H1 (cell line): ENCODE data around the gene C1GALT1C1. TPM values are rescaled to one million over a fixed set of nuclear protein-coding genes. Genes with fewer than 3 reads are reported as not detected.

Experiments used
- CTCF ChIA-PET: fragments of 300-600 bp; sonication (Branson Sonifier 250); formaldehyde crosslinking; loops from one replicate; lab custom pipeline; 2021; ENCODE audit not compliant: partially characterized antibody; lab: Charles Lee
- POLR2A ChIA-PET: fragments of 300-600 bp; sonication (Branson Sonifier 250); formaldehyde crosslinking; loops from one replicate; lab custom pipeline; 2021; ENCODE audit warnings: inconsistent platforms; ENCODE audit not compliant: partially characterized antibody; lab: Charles Lee
- DNase-seq, 2 experiments: peaks; one replicate each; pipeline versions ENCODE4 v3.0.0 to v3.0.0-alpha.2; 2010 to 2022; ENCODE audit warnings: low spot score in 2 of 2, low read depth in 1 of 2, mixed read lengths in 1 of 2
- FAIRE-seq: peaks from 2 replicates; lab custom pipeline; 2011; peaks lifted over from hg19 to GRCh38; lab: Jason Lieb, UNC
- H2AFZ ChIP-seq: 2 replicates; pipeline ENCODE4 v1.8.1; 2012; ENCODE audit warnings: low read length, inconsistent platforms
- H2AK5ac ChIP-seq: 2 replicates; pipeline ENCODE4 v1.6.1; 2013; ENCODE audit warnings: low read depth, low read length
- H2BK120ac ChIP-seq: replicated peaks from 2 replicates; pipeline ENCODE3; 2013; ENCODE audit warnings: low read depth, low read length, inconsistent platforms
- H2BK12ac ChIP-seq: 2 replicates; pipeline ENCODE4 v1.6.1; 2013; ENCODE audit warnings: low read depth, low read length
- H2BK15ac ChIP-seq: 2 replicates; pipeline ENCODE4 v1.6.1; 2013; ENCODE audit warnings: low read length
- H2BK20ac ChIP-seq: 2 replicates; pipeline ENCODE4 v1.6.1; 2013; ENCODE audit warnings: low read length
- H2BK5ac ChIP-seq: 2 replicates; pipeline ENCODE4 v1.6.1; 2013; ENCODE audit warnings: low read depth, low read length
- H3K14ac ChIP-seq: 2 replicates; pipeline ENCODE4 v1.6.1; 2013; ENCODE audit warnings: inconsistent platforms; ENCODE audit not compliant: insufficient read length
- H3K18ac ChIP-seq: 2 replicates; pipeline ENCODE4 v1.6.1; 2013; ENCODE audit warnings: low read length; ENCODE audit errors: extremely low read depth
- H3K23ac ChIP-seq: 2 replicates; pipeline ENCODE4 v1.6.1; 2013; ENCODE audit warnings: inconsistent platforms; ENCODE audit not compliant: insufficient read length
- H3K23me2 ChIP-seq: 2 replicates; pipeline ENCODE4 v1.6.1; 2013; ENCODE audit warnings: low read depth, low read length
- H3K27ac ChIP-seq: 2 replicates; pipeline ENCODE4 v1.6.1; 2011; ENCODE audit warnings: low read depth, low read length, inconsistent platforms
- H3K27me3 ChIP-seq, 4 experiments: replicated peaks in 1 of 4; 1 replicate in 1 of 4; 2 replicates in 3 of 4; pipeline versions ENCODE4 v1.6.1 to v1.8.1; 2011 to 2013; ENCODE audit warnings: low read length in 3 of 4, mild to moderate bottlenecking in 3 of 4, inconsistent platforms in 2 of 4, mixed read lengths in 2 of 4, moderate library complexity in 1 of 4; ENCODE audit not compliant: control insufficient read depth in 3 of 4, insufficient read depth in 3 of 4; ENCODE audit errors: extremely low read depth in 1 of 4
- H3K36me3 ChIP-seq, 4 experiments: 2 replicates each; pipeline versions ENCODE4 v1.6.1 to v1.8.1; 2011 to 2013; ENCODE audit warnings: mild to moderate bottlenecking in 4 of 4, low read length in 3 of 4, moderate library complexity in 2 of 4, control low read depth in 1 of 4, inconsistent platforms in 1 of 4; ENCODE audit not compliant: insufficient read depth in 4 of 4, control insufficient read depth in 2 of 4
- H3K4ac ChIP-seq: replicated peaks from 2 replicates; pipeline ENCODE3; 2013; ENCODE audit warnings: low read length, low read depth, mixed read lengths, inconsistent platforms; ENCODE audit not compliant: insufficient read length
- H3K4me1 ChIP-seq, 4 experiments: replicated peaks in 1 of 4; 1 replicate in 1 of 4; 2 replicates in 3 of 4; pipeline versions ENCODE4 v1.6.1 to v1.8.1; 2011 to 2013; ENCODE audit warnings: low read length in 3 of 4, inconsistent platforms in 2 of 4, mixed read lengths in 1 of 4; ENCODE audit not compliant: insufficient read depth in 4 of 4, control insufficient read depth in 3 of 4
- H3K4me2 ChIP-seq, 2 experiments: 2 replicates each; pipeline versions ENCODE4 v1.6.1 to v1.8.1; 2011 to 2013; ENCODE audit warnings: low read depth in 2 of 2, low read length in 2 of 2, control low read depth in 1 of 2, inconsistent platforms in 1 of 2, mild to moderate bottlenecking in 1 of 2; ENCODE audit not compliant: insufficient read depth in 1 of 2
- H3K4me3 ChIP-seq, 4 experiments: fragments of 200-600, 300-600 bp in 1 of 4; sonication (generic), shearing (Covaris generic), sonication (Bioruptor Twin) in 1 of 4; 2 replicates each; pipeline versions ENCODE4 v1.5.1 to v1.8.1; 2011 to 2016; ENCODE audit warnings: low read length in 4 of 4, low read depth in 3 of 4, control low read depth in 2 of 4, inconsistent platforms in 2 of 4, mild to moderate bottlenecking in 2 of 4, mixed read lengths in 1 of 4, moderate library complexity in 1 of 4; ENCODE audit not compliant: insufficient read depth in 2 of 4; ENCODE audit errors: extremely low read depth in 1 of 4
- H3K56ac ChIP-seq: replicated peaks from 2 replicates; pipeline ENCODE3; 2013; ENCODE audit warnings: low read depth, mild to moderate bottlenecking, mixed read lengths, low read length, inconsistent platforms; ENCODE audit not compliant: insufficient read length
- H3K79me1 ChIP-seq: 2 replicates; pipeline ENCODE4 v1.6.1; 2013; ENCODE audit warnings: low read depth, low read length, control low read depth
- H3K79me2 ChIP-seq, 2 experiments: 2 replicates each; pipeline versions ENCODE4 v1.6.1 to v1.8.1; 2012 to 2013; ENCODE audit warnings: low read length in 2 of 2, mild to moderate bottlenecking in 2 of 2, inconsistent platforms in 1 of 2; ENCODE audit not compliant: insufficient read depth in 2 of 2, control insufficient read depth in 1 of 2
- H3K9ac ChIP-seq, 4 experiments: replicated peaks in 1 of 4; 1 replicate in 1 of 4; 2 replicates in 3 of 4; pipeline versions ENCODE4 v1.6.1 to v1.8.1; 2011 to 2013; ENCODE audit warnings: low read depth in 3 of 4, low read length in 3 of 4, control low read depth in 2 of 4, mild to moderate bottlenecking in 2 of 4, moderate library complexity in 2 of 4, inconsistent platforms in 1 of 4; ENCODE audit errors: extremely low read depth in 1 of 4
- H3K9me3 ChIP-seq, 2 experiments: 2 replicates each; pipeline versions ENCODE4 v1.6.1 to v1.8.1; 2012 to 2013; ENCODE audit warnings: mild to moderate bottlenecking in 2 of 2, moderate library complexity in 2 of 2, control low read depth in 1 of 2, inconsistent platforms in 1 of 2, low read depth in 1 of 2, low read length in 1 of 2, mixed read lengths in 1 of 2; ENCODE audit not compliant: insufficient read depth in 2 of 2
- H4K20me1 ChIP-seq, 2 experiments: replicated peaks in 1 of 2; 2 replicates each; pipeline versions ENCODE3 to v1.8.1; 2011 to 2013; ENCODE audit warnings: inconsistent platforms in 2 of 2, low read length in 2 of 2, mild to moderate bottlenecking in 1 of 2; ENCODE audit not compliant: insufficient read depth in 2 of 2, control insufficient read depth in 1 of 2
- H4K5ac ChIP-seq: 2 replicates; pipeline ENCODE4 v1.6.1; 2013; ENCODE audit warnings: low read length, low read depth, mixed read lengths, inconsistent platforms; ENCODE audit not compliant: insufficient read length
- H4K8ac ChIP-seq: 2 replicates; pipeline ENCODE4 v1.8.0; 2013; ENCODE audit warnings: mild to moderate bottlenecking, moderate library complexity, low read length, inconsistent platforms; ENCODE audit not compliant: insufficient read depth; ENCODE audit errors: extremely low read depth
- H4K91ac ChIP-seq: replicated peaks from 2 replicates; pipeline ENCODE3; 2013; ENCODE audit warnings: low read length, mixed read lengths, inconsistent platforms; ENCODE audit not compliant: insufficient read length
- CHD2 ChIP-seq: IDR thresholded peaks from 2 replicates; pipeline ENCODE4 v1.6.1; 2012; ENCODE audit warnings: low read length, improper control_type of control experiment
- CTCF ChIP-seq, 3 experiments: IDR thresholded peaks; 1 replicate in 2 of 3; 2 replicates in 1 of 3; pipeline versions ENCODE4 v1.5.1 to v1.6.1; 2011; ENCODE audit warnings: low read length in 3 of 3, mild to moderate bottlenecking in 3 of 3, inconsistent platforms in 2 of 3, low read depth in 1 of 3, moderate library complexity in 1 of 3; ENCODE audit not compliant: insufficient read depth in 1 of 3; ENCODE audit errors: control extremely low read depth in 1 of 3
- E2F6 ChIP-seq: IDR thresholded peaks from 2 replicates; pipeline ENCODE4 v1.6.1; 2012; ENCODE audit warnings: inconsistent platforms
- JUN ChIP-seq: IDR thresholded peaks from 2 replicates; pipeline ENCODE4 v1.6.1; 2011; ENCODE audit warnings: low read depth, mild to moderate bottlenecking, improper control_type of control experiment, low read length
- KDM5A ChIP-seq: fragments of 200-600 bp; IDR thresholded peaks from 2 replicates; pipeline ENCODE4 v1.7.1; 2012; ENCODE audit warnings: mild to moderate bottlenecking, low read length, inconsistent platforms, mixed read lengths
- MAX ChIP-seq: IDR thresholded peaks from 2 replicates; pipeline ENCODE4 v1.6.1; 2012; ENCODE audit warnings: inconsistent platforms
- RFX5 ChIP-seq: IDR thresholded peaks from 2 replicates; pipeline ENCODE4 v1.6.1; 2011; ENCODE audit warnings: low read depth, low read length, improper control_type of control experiment, borderline replicate concordance
- SIN3A ChIP-seq, 2 experiments: IDR thresholded peaks in 1 of 2; conservative IDR thresholded peaks in 1 of 2; 2 replicates each; pipeline ENCODE4 v1.6.1; 2011 to 2012; ENCODE audit warnings: low read length in 2 of 2, improper control_type of control experiment in 1 of 2, low read depth in 1 of 2, mild to moderate bottlenecking in 1 of 2
- SRF ChIP-seq: IDR thresholded peaks from 2 replicates; pipeline ENCODE4 v1.6.1; 2011; ENCODE audit warnings: mild to moderate bottlenecking, low read depth, low read length, moderate library complexity
- SUZ12 ChIP-seq: fragments of 200-600 bp; sonication (generic); IDR thresholded peaks from 2 replicates; pipeline ENCODE4 v1.6.1; 2012; ENCODE audit warnings: mild to moderate bottlenecking, inconsistent platforms, low read length, moderate library complexity, mixed read lengths
- WGBS, 2 experiments: shearing (Covaris generic) in 1 of 2; methylation state at CpG; one replicate each; pipeline versions ENCODE4 v1.1.6 to v1.1.7; 2013 to 2015; ENCODE audit warnings: low lambda C conversion rate in 2 of 2, mixed read lengths in 2 of 2, inconsistent platforms in 1 of 2, low coverage in 1 of 2, missing lambda C conversion rate in 1 of 2; ENCODE audit not compliant: insufficient replicate concordance in 2 of 2, insufficient coverage in 1 of 2, insufficient read length in 1 of 2; ENCODE audit errors: extremely low coverage in 1 of 2, missing lambda C conversion rate in 1 of 2; 5-methylcytosine and 5-hydroxymethylcytosine counted together
- polyA plus RNA-seq, 7 experiments: library from polyadenylated mRNA; depleted of rRNA in 3 of 7; stranded (reverse) in 5 of 7; unstranded in 2 of 7; fragments of >200 nt in 5 of 7; fragments of 200-250 nt in 2 of 7; gene quantifications; 1 replicate in 5 of 7; 2 replicates in 1 of 7; 4 replicates in 1 of 7; pipeline versions ENCODE4 v1.2.1 to v1.2.3, GENCODE V29; 2011 to 2013; ENCODE audit warnings: missing spikeins in 2 of 7, mixed read lengths in 2 of 7
- total RNA-seq: library from RNA; stranded (reverse); fragmentation: NEBNext Ultra II Directional; extraction: Animal tissue kit (Norgen Biotek cat#: 25700); gene quantifications from 2 replicates; pipeline ENCODE4 v1.2.1, GENCODE V29; 2021

Gene C1GALT1C1
- total and polyA plus RNA-seq, 2 of the 8 experiments (the other 6 are each of a cell fraction or from before 2014, with no cell fraction given): 12.5 to 13.9 TPM

- no peak for FAIRE-seq
- 100% methylated on average over 1 of the region's 2 CpGs; no CpG with 5 or more reads in 1 of the 2 experiments for WGBS, 2 experiments
- Histone ChIP-seq H4K8ac (no peak overlapping the region), H3K4ac (no peak overlapping the region), H3K36me3 (no peaks in the 10 kb centered on the region; a peak in 1 of 8 replicates), H4K20me1 (no peaks in the 10 kb centered on the region), H2BK12ac (no peak overlapping the region), H3K23ac (no peak overlapping the region), H3K4me2 (no peak overlapping the region), H2BK20ac (no peak overlapping the region), H3K18ac (no peak overlapping the region), H2AK5ac (no peak overlapping the region), H3K27ac (no peak overlapping the region), H3K79me1 (no peaks in the 10 kb centered on the region), H4K5ac (no peak overlapping the region), H3K79me2 (peaks cover 0 to 3% of the 10 kb centered on the region in 2 experiments; a peak in 1 of 4 replicates), H3K4me3 (no peak overlapping the region), H2BK5ac (no peak overlapping the region), H3K56ac (no peak overlapping the region), H3K27me3 (no peaks in the 10 kb centered on the region), H3K23me2 (0 out of 2 replicates have a peak, but pooled peaks cover 2% of the 10 kb centered on the region), H3K9ac (no peak overlapping the region), H3K9me3 (no peaks in the 10 kb centered on the region), H2BK15ac (no peak overlapping the region), H3K14ac (no peak overlapping the region), H4K91ac (no peak overlapping the region), H2BK120ac (no peak overlapping the region), H3K4me1 (no peaks in the 10 kb centered on the region), H2AFZ (no peak overlapping the region)
- POLR2A ChIA-PET: interaction anchor here (1.1 kb wide), 1 partner anchor 65 kb away, joined by 4 read pairs; the partner anchor contains the start of gene CUL4B
- DNase-seq: no peak
- CTCF ChIA-PET: interaction anchor here (0.5 kb wide), 1 partner anchor 150 kb away, joined by 3 read pairs; no protein-coding TSS in a partner anchor
- TF ChIP-seq JUN: no peak
- TF ChIP-seq SUZ12: no peak
- TF ChIP-seq CHD2: no peak
- no peak for TF ChIP-seq CTCF (IDR thresholded peaks at IDR 0.05; ENCODE audit: control extremely low read depth in 1 of 3, insufficient read depth in 1 of 3, low read depth in 1 of 3, low read length in 3 of 3)
- TF ChIP-seq RFX5: no peak
- TF ChIP-seq MAX: no peak
- TF ChIP-seq SIN3A (conservative IDR thresholded peaks at IDR 0.05 in 1 of 2, IDR thresholded peaks at IDR 0.05 in 1 of 2; ENCODE audit: low read depth in 1 of 2, low read length in 2 of 2): no peak
- no peak for TF ChIP-seq E2F6
- no peak for TF ChIP-seq KDM5A
- no peak for TF ChIP-seq SRF
These were observed 4.5 kb downstream of the C1GALT1C1 start for GRCh38 chrX:120625371-120625770.
